Adrenal gland (tissue), 12 donors: ENCODE data around the gene SLC36A3. TPM values are rescaled to one million over a fixed set of nuclear protein-coding genes. Genes with fewer than 3 reads are reported as not detected.

Source experiments
- DNase-seq, 7 donors: peaks; one replicate each; pipeline ENCODE4 v3.0.0-alpha.2; 2019 to 2020
- H3K27ac ChIP-seq, 5 donors: fragments of 200-600 bp; sonication (generic) in 4 of 5; 1 replicate in 3 of 5; 2 replicates in 2 of 5; pipeline versions ENCODE4 v1.5.1 to v1.8.0; 2016 to 2020; ENCODE audit warnings: mild to moderate bottlenecking in 1 of 5
- H3K27me3 ChIP-seq: fragments of 200-600 bp; 2 replicates; pipeline ENCODE4 v1.8.0; 2021
- H3K36me3 ChIP-seq, 2 donors: fragments of 200-600 bp; replicated peaks in 1 of 2; 1 replicate in 1 of 2; 2 replicates in 1 of 2; pipeline versions ENCODE4 v1.5.1 to v1.8.0; 2018 to 2022
- H3K4me1 ChIP-seq, 2 donors: fragments of 200-600 bp; replicated peaks in 1 of 2; 1 replicate in 1 of 2; 2 replicates in 1 of 2; pipeline versions ENCODE4 v1.5.1 to v1.8.0; 2018 to 2021
- H3K4me3 ChIP-seq, 4 donors: fragments of 200-600 bp; sonication (generic) in 3 of 4; one replicate each; pipeline ENCODE4 v1.5.1; 2016 to 2018
- H3K9me3 ChIP-seq, 3 donors: fragments of 200-600 bp; sonication (generic) in 1 of 3; replicated peaks in 1 of 3; 1 replicate in 2 of 3; 2 replicates in 1 of 3; pipeline versions ENCODE4 v1.5.1 to v1.8.0; 2016 to 2021
- CTCF ChIP-seq, 6 experiments: fragments of 450-650 bp in 4 of 6; fragments of 200-600 bp in 2 of 6; sonication (generic) in 1 of 6; IDR thresholded peaks; 1 replicate in 5 of 6; 2 replicates in 1 of 6; pipeline versions ENCODE4 v1.5.1 to v1.8.0; 2016 to 2021; ENCODE audit warnings: antibody characterized with exemption in 6 of 6, mild to moderate bottlenecking in 2 of 6, moderate library complexity in 1 of 6
- POLR2A ChIP-seq, 2 donors: fragments of 450-650 bp; IDR thresholded peaks; one replicate each; pipeline ENCODE4 v1.6.1; 2017; ENCODE audit warnings: antibody characterized with exemption in 2 of 2, mild to moderate bottlenecking in 2 of 2, moderate library complexity in 1 of 2
- WGBS, 4 donors: extraction: QIAGEN DNeasy Blood & Tissue Kit in 2 of 4; methylation state at CpG; one replicate each; pipeline versions ENCODE4 v1.1.5 to v1.1.7; 2013 to 2017; 5-methylcytosine and 5-hydroxymethylcytosine counted together
- intact Hi-C, 2 donors: fragments of 100-400 bp; cut with DNase I; formaldehyde crosslinking; loops; one replicate each; pipeline versions ENCODE4 v1.14.1 to v1.15.0; 2022 to 2023
- polyA plus RNA-seq, 3 donors: library from polyadenylated mRNA; stranded (reverse); fragments of 200-250 nt in 2 of 3; fragments of 350-450 nt in 1 of 3; fragmentation: Illumina TruSeq in 1 of 3; extraction: RNeasy Lipid Tissue Mini Kit (QIAGEN cat#74804) in 1 of 3; gene quantifications; one replicate each; pipeline ENCODE4 v1.2.3, GENCODE V29; 2013 to 2014
- total RNA-seq, 9 donors: library from RNA; depleted of rRNA in 4 of 9; stranded (reverse); fragments of >200 nt in 4 of 9; fragments of 120-200 nt in 1 of 9; fragmentation: NEBNext Ultra II Directional in 1 of 9; extraction: Animal tissue kit (Norgen Biotek cat#: 25700) in 1 of 9; gene quantifications; one replicate each; pipeline versions ENCODE4 v1.1.0 to v1.2.4, GENCODE V29; 2013 to 2023
- donor health status: healthy with polysubstance abuse.
- donor health status: Bipolar disorder and iron deficiency.
- donor health status: DM: yes; HTN: yes; CAD: no.
- donor health status: DM: no; HTN: no; CAD: no.
- donor health status: DM: no; HTN: no; CAD: no.
- donor health status: DM: yes; HTN: yes; CAD: no.

SLC36A3 gene
- total and polyA plus RNA-seq, 12 donors, result not detected

- no peak overlapping the region for H3K4me3 ChIP-seq
- intact Hi-C loops, result no loop called here
- 94 to 100% (median 99%) methylated on average over 3 of the region's 3 CpGs for WGBS, 4 donors
- TF ChIP-seq POLR2A (IDR thresholded peaks at IDR 0.05) (no peak), CTCF (IDR thresholded peaks at IDR 0.05) (no peak)
- no peak for DNase-seq
- H3K36me3 ChIP-seq, result peaks cover 0 to 25% of the 10 kb centered on the region in 2 donors
- no peaks in the 10 kb centered on the region for H3K9me3 ChIP-seq
- H3K4me1 ChIP-seq, result no peaks in the 10 kb centered on the region
- no peak overlapping the region for H3K27ac ChIP-seq
- H3K27me3 ChIP-seq, result no peaks in the 10 kb centered on the region
Measured at GRCh38 chr5:151262532-151262931, 41.0 kb downstream of the SLC36A3 start.

- TF ChIP-seq CTCF (IDR thresholded peaks at IDR 0.05) (no peak), POLR2A (IDR thresholded peaks at IDR 0.05) (no peak)
- no peak for DNase-seq
- 95 to 98% (median 97%) methylated on average over 4 of the region's 4 CpGs for WGBS, 4 donors
- H3K9me3 ChIP-seq, result no peaks in the 10 kb centered on the region
- no peak overlapping the region for H3K4me3 ChIP-seq
- H3K27ac ChIP-seq, result no peak overlapping the region
- H3K27me3 ChIP-seq, result no peaks in the 10 kb centered on the region
- intact Hi-C loops, result no loop called here
- peaks cover 12 to 14% of the 10 kb centered on the region in 2 donors for H3K4me1 ChIP-seq
- peaks cover 0 to 12% of the 10 kb centered on the region in 2 donors for H3K36me3 ChIP-seq
Measured at GRCh38 chr5:151259931-151260330, 43.6 kb downstream of the SLC36A3 start.

- Histone ChIP-seq H3K36me3 (peaks cover 0 to 12% of the 10 kb centered on the region in 2 donors), H3K27me3 (no peaks in the 10 kb centered on the region), H3K27ac (no peak overlapping the region), H3K9me3 (no peaks in the 10 kb centered on the region), H3K4me1 (peaks cover 18 to 25% of the 10 kb centered on the region in 2 donors), H3K4me3 (no peak overlapping the region)
- intact Hi-C loops, result no loop called here
- 0 to 94% (median 58%) methylated on average over 1 of the region's 1 CpG for WGBS, 4 donors
- TF ChIP-seq POLR2A (IDR thresholded peaks at IDR 0.05), result no peak
- no peak for TF ChIP-seq CTCF (IDR thresholded peaks at IDR 0.05)
- no peak for DNase-seq
Measured at GRCh38 chr5:151258816-151259215, 44.8 kb downstream of the SLC36A3 start.

GRCh38 chr5:151258201-151258611 lies 45.4 kb downstream of the SLC36A3 start:
- no peaks in the 10 kb centered on the region for H3K27me3 ChIP-seq
- H3K4me3 ChIP-seq, result no peak overlapping the region
- H3K27ac ChIP-seq, result peak overlapping the region in 2 of 5 donors; percentile 27 to 71
- H3K4me1 ChIP-seq, result peaks cover 20 to 29% of the 10 kb centered on the region in 2 donors
- peak in 2 of 7 donors; percentile 33 to 36 for DNase-seq
- 86 to 92% (median 90%) methylated on average over 7 of the region's 7 CpGs for WGBS, 4 donors
- H3K36me3 ChIP-seq, result peaks cover 0 to 12% of the 10 kb centered on the region in 2 donors
- intact Hi-C loops, result no loop called here
- TF ChIP-seq CTCF (IDR thresholded peaks at IDR 0.05) (no peak), POLR2A (IDR thresholded peaks at IDR 0.05) (no peak)
- no peaks in the 10 kb centered on the region for H3K9me3 ChIP-seq
